ENCODE results near the gene PPP2R5C.
A peak's percentile ranks its signal among the peaks of the same experiment; 100 is the strongest.

PPP2R5C gene

DNA sequence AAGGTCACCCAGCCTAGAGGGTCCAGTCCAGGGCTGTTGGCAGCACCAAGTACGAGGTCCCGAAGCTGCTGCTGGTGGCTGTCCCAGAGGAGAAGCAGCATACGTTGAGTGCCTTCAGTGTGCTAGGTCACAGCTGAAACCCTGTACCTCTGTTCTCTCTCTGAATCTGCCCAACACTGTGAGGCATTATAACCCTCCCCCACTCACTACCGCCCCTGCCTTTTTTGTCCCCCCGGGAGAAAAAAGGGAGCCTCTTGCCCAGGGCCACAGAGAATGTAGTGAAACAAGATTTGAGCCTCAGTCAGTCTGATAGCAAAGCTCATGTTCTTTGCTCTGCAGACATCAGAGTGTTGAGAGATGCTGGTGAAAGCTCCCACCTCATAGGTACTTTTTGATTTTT, 53.4 kb downstream of the PPP2R5C start:
- DNase-seq (ENCODE audit: low read depth), result no peak

GRCh38 chr14:101815994-101816393, 54.5 kb downstream of the PPP2R5C start:
- DNase-seq (ENCODE audit: low read depth), result no peak

DNA sequence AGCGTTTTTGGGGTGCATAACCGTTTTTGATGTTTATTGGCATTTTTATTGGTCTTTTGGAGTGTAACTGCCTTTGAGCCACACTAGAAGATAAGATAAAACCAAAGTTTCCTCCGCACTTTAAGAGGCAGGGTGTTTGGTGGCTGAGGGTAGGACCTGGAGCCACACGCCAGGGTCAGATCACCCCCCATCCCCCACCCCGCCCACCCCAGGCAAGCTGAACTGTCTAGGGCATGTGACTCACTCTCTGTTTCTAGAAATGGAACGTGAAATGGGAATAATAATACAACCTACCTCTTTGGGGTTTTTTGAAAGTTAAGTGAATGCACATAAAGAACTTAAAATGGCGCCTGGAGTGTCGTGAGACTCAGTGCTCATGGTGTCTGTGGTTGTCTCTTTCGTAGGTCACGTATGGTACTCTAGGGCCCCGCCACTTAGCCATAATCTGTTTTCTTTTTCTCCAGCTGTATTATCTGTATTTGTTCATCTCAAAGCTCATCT, 56.0 kb downstream of the PPP2R5C start:
- no peak for DNase-seq (ENCODE audit: low read depth)

DNA sequence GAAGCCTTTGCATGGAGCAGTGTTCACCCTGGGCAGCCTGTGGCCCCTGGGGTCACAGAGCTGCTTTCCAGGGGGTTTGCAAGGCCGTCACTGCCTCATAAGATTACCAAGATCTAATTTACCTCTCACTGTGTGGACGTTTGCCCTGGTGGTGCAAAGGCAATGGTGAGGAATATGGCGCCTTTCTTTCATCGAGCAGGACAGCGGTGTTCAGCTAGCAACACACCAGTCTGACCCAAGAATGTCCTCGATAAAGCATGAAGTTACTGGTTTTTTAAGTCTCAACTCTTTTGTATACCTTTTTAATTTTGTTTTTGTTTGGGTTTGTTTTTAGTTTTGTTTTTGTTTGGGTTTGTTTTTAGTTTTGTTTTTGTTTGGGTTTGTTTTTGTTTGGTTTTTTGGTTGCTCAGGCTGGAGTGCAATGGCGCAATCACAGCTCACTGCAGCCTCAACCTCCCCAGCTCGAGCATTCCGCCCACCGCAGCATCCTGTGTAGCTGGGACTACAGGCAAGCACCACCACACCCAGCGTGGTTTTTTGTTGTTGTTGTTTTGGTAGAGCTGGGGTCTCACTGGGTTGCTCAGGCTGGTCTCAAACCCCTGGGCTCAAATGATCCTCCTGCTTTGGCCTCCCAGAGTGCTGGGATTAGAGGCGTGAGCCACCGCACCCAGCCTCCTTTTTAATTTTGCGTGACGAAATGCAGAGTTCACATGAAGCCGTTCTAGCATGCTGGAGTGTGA, 57.9 kb downstream of the PPP2R5C start:
- peak; percentile 39 for DNase-seq (ENCODE audit: low read depth)

DNA sequence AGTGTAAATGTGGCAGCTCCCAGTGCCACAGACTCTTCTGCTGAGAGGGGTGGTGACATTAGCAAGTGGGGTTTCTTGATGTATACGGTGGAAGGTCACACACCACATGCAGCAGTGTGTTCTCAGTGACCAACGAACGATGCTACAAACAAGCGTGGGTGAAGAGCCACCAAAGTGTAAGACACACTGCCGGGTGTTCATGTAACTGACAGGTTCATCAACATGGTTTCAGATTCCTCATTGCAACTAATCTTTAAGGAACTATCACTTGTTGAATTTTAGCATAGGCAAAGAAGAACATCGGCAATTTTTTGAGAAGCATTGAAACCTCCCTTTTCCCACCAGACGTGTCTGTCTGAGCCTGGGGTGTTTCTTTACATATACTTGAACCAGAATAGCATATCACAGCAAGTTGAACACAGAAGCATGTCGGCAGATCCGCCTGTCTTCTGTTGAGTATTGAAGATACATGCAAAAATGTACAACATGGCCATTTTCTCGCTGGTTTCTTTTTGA, 58.8 kb downstream of the PPP2R5C start:
- DNase-seq (ENCODE audit: low read depth), result no peak

GRCh38 chr14:101821528-101821927, 60.0 kb downstream of the PPP2R5C start:
- peak; percentile 30 for DNase-seq (ENCODE audit: low read depth)

- no peak for DNase-seq (ENCODE audit: low read depth)
Observed at GRCh38 chr14:101823066-101823465, 61.6 kb downstream of the PPP2R5C start.

GRCh38 chr14:101823511-101824120, 62.1 kb downstream of the PPP2R5C start:
- DNase-seq (ENCODE audit: low read depth), result peak; percentile 57

- DNase-seq (ENCODE audit: low read depth), result no peak
Observed at GRCh38 chr14:101824339-101824727, 62.8 kb downstream of the PPP2R5C start.

DNA sequence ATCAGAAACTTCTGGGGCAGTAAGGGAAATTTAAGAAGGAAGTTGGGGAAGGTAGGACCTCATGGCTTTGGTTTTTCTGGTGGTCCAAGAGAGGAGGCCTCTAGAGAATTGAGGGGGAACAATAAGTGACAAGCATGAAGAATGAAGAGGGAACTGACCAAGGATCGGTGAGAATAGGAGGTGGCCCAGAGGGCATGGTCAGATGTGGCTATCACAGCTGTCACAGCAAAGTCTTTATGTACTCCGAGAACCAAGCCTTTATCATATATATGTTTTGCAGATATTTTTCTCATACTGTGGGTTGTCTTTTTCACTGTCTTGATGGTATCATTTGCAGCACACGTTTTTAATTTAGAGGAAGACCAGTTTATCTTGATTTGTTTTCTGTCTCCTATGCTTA, 64.3 kb downstream of the PPP2R5C start:
- no peak for DNase-seq (ENCODE audit: low read depth)

DNA sequence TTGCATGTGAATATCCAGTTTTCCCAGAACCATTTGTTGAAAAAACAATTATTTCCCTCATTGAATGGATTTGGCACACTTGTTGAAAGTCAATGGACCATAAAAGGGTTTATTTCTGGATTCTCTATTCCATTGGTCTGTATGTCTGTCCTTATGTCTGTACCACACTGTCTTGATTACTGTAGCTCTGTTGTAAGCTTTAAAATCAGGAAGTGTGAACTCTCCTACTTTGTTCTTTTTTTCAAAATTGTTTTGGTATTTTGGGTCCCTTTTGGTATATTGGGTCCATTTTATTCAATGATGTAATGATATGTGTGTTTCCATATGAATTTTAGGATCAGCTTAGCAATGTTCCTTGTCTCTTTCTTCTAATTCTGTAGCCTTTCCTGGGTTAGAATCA, 64.8 kb downstream of the PPP2R5C start:
- DNase-seq (ENCODE audit: low read depth), result no peak

DNA sequence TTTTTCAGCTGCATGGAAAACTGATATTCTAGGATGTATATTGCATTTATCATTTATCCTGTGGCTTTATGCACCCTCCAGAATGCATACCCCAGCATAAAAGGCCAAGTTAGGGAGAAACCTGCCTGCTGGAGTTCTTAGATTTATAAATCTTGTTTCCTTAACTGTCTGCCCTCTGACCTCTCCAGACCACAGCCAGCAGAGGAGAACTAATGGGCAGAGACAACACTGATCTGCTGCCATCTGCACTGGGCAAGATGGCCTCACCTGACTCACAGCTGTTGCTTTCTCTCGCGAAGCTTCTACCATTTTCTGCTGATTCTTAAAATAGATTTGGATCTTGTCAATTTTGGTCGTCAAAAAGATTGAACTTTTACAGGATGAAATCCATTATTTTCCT, 65.8 kb downstream of the PPP2R5C start:
- DNase-seq (ENCODE audit: low read depth), result no peak

DNA sequence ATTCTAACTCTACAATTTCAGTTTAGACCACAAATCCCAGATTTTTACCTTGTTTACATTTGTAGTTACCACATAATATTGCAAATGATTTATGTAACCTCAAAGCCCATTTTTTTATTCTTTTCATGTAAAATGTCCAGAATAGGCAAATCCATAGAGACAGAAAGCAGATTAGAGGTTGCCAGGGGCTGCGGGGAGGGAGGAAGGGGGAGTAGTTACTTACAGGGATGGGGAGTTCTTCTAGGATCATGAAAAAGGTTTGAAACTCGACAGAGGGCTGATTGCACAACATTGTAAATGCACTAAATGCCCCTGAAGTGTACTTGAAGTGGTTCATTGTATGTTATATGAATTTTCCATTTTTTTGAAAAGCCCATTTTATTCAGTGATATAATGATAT, 66.5 kb downstream of the PPP2R5C start:
- DNase-seq (ENCODE audit: low read depth), result no peak

DNA sequence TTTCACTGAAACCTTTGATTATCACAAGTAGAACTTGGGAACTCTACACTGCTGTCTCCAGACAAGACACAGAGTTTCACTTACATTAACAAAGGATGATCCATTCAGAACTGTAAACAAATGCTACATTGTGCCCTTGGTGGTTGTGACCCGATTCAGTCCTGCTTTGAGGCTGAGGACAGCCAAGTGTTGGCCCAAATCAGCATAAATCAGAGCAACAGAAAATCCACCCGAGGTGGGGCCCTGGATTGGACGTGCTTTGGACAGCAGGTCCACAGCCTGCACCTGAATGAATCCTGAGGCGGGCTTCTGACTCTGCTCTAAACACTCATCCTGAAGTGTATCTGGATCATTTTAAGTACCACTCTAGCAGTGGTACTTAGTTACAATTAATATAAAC, 68.8 kb downstream of the PPP2R5C start:
- no peak for DNase-seq (ENCODE audit: low read depth)

- DNase-seq (ENCODE audit: low read depth), result no peak
Observed at GRCh38 chr14:101833045-101833444, 71.5 kb downstream of the PPP2R5C start.

DNA sequence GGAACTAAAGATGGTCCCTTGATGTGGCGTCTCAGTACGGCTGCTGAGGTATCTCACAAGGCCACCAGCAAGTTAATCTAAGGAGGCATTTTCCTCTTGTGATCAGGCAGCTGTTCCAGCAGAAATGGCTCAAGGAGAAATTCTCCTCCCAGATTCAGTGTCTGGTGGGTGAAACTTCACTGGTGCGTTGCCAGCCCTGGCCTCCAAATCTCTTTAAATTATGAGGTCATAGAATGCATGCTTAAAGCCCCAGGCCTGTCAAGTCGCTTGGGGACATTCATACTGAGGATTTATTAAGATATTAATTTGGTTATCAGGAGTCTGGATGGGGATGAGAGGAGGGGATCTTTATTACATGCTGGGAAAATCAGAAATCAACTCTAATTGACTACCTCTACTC, 72.9 kb downstream of the PPP2R5C start:
- no peak for DNase-seq (ENCODE audit: low read depth)

GRCh38 chr14:101834800-101835547, 73.5 kb downstream of the PPP2R5C start:
- no peak for DNase-seq (ENCODE audit: low read depth)

- no peak for DNase-seq (ENCODE audit: low read depth)
Observed at GRCh38 chr14:101835566-101835965, 74.1 kb downstream of the PPP2R5C start.

DNA sequence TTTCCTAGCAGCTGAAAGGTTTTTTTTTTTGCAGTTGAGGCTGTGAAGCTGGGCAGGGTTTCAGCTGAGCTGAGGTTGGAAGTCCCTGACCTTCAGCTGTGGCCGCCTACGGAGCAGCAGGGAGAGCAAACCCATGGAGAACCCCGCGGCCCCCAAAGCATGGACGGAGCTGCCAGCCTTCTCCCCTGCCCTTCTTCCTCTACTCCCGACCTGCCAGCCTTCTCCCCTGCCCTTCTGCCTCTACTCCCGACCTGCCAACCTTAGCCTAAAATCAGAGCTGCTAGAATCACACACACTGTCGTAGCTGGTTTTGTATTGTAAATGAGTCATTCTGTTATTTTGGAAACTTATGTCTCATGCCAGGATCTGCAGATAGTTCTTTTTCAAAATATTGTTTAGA, 74.6 kb downstream of the PPP2R5C start:
- no peak for DNase-seq (ENCODE audit: low read depth)

- DNase-seq (ENCODE audit: low read depth), result no peak
Observed at GRCh38 chr14:101838476-101838875, 77.0 kb downstream of the PPP2R5C start.

DNA sequence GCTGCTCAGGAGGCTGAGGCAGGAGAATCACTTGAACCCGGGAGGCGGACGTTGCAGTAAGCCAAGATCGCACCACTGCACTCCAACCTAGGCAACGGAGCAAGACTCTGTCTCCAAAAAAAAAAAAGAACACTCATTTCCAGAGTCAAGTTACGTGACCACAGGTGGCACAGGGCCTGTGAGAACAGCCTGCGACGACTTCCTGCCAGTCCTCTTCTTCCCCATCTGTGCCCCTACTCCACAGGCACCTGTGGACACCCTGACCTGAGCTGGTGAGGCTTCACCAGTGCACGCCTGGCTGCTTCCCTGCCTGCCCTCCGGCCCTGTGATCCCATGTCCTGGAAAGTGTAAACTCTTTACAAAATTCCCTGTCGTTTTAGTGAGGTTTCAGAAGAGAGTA, 77.7 kb downstream of the PPP2R5C start:
- DNase-seq (ENCODE audit: low read depth), result no peak

GRCh38 chr14:101839661-101840060, 78.2 kb downstream of the PPP2R5C start:
- no peak for DNase-seq (ENCODE audit: low read depth)

Data from stimulated activated CD8-positive, alpha-beta memory T cell treated with anti-CD3 and anti-CD28 coated beads, Interleukin-15, amount 100 ng/mL, for 1 hour (primary cell).